HepG2 (cell line): ENCODE results near the gene KLF9. TPM values are rescaled to one million over a fixed set of nuclear protein-coding genes. Genes with fewer than 3 reads are reported as not detected.

Experiments
- E2F1 ChIP-seq: sonication (generic); formaldehyde crosslinking; IDR thresholded peaks from 2 replicates; pipeline ENCODE4 v1.5.0; 2020; ENCODE audit warnings: missing genetic modification reagents
- GFI1 ChIP-seq: sonication (generic); formaldehyde crosslinking; IDR thresholded peaks from 2 replicates; pipeline ENCODE4 v1.5.0; 2020; ENCODE audit warnings: missing genetic modification reagents, mild to moderate bottlenecking, borderline replicate concordance
- HNRNPLL ChIP-seq: fragments of 200-400 bp; formaldehyde crosslinking; IDR thresholded peaks from 2 replicates; pipeline ENCODE4 v1.6.1; 2017; ENCODE audit warnings: mild to moderate bottlenecking, low read depth, low read length; ENCODE audit not compliant: poor library complexity, severe bottlenecking
- KAT2B ChIP-seq: fragments of 150-350 bp; IDR thresholded peaks from 2 replicates; pipeline ENCODE4 v1.6.1; 2014; ENCODE audit warnings: low read depth, low read length, borderline replicate concordance
- LCORL ChIP-seq, 2 experiments: fragments of 450-650 bp in 1 of 2; sonication (generic) in 1 of 2; formaldehyde crosslinking in 1 of 2; IDR thresholded peaks; 2 replicates each; pipeline versions ENCODE4 v1.5.0 to v1.6.1; 2017 to 2020; ENCODE audit warnings: antibody characterized with exemption in 1 of 2, missing genetic modification reagents in 1 of 2
- MAF1 ChIP-seq: sonication (generic); formaldehyde crosslinking; IDR thresholded peaks from 2 replicates; pipeline ENCODE4 v1.5.0; 2020; ENCODE audit warnings: missing genetic modification reagents, borderline replicate concordance
- MAFG ChIP-seq: sonication (generic); formaldehyde crosslinking; IDR thresholded peaks from 2 replicates; pipeline ENCODE4 v1.5.1; 2020; ENCODE audit warnings: mild to moderate bottlenecking, missing genetic modification reagents
- MAFK ChIP-seq, 2 experiments: IDR thresholded peaks in 1 of 2; conservative IDR thresholded peaks in 1 of 2; 2 replicates each; pipeline ENCODE4 v1.6.1; 2011; ENCODE audit warnings: improper control_type of control experiment in 2 of 2, low read length in 2 of 2
- NFYC ChIP-seq: IDR thresholded peaks from 2 replicates; pipeline ENCODE4 v1.6.1; 2016; ENCODE audit warnings: missing genetic modification reagents, missing compliant biosample characterization
- PHB2 ChIP-seq: fragments of 450-650 bp; IDR thresholded peaks from 2 replicates; pipeline ENCODE4 v1.6.1; 2018; ENCODE audit not compliant: partially characterized antibody
- RFXAP ChIP-seq: sonication (generic); formaldehyde crosslinking; IDR thresholded peaks from 2 replicates; pipeline ENCODE4 v1.4.0; 2020; ENCODE audit warnings: missing genetic modification reagents, borderline replicate concordance
- U2AF1 ChIP-seq: fragments of 200-400 bp; formaldehyde crosslinking; optimal IDR thresholded peaks from 2 replicates; pipeline ENCODE3; 2017; ENCODE audit warnings: mild to moderate bottlenecking, low read depth, low read length
- ZEB1 ChIP-seq: IDR thresholded peaks from 2 replicates; pipeline ENCODE4 v1.6.1; 2012; ENCODE audit warnings: mild to moderate bottlenecking, low read depth, inconsistent platforms; ENCODE audit not compliant: insufficient replicate concordance
- ZNF138 ChIP-seq: sonication (generic); formaldehyde crosslinking; IDR thresholded peaks from 2 replicates; pipeline ENCODE4 v1.5.0; 2020; ENCODE audit warnings: mild to moderate bottlenecking, low read depth, missing genetic modification reagents
- ZNF672 ChIP-seq: sonication (generic); formaldehyde crosslinking; IDR thresholded peaks from 2 replicates; pipeline ENCODE4 v1.8.1; 2022; ENCODE audit warnings: missing genetic modification reagents
- ZNF766 ChIP-seq: sonication (generic); formaldehyde crosslinking; IDR thresholded peaks from 2 replicates; pipeline ENCODE4 v1.5.0; 2020; ENCODE audit warnings: missing genetic modification reagents, borderline replicate concordance
- polyA plus RNA-seq, 8 experiments: library from polyadenylated mRNA; depleted of rRNA in 3 of 8; stranded (reverse) in 7 of 8; unstranded in 1 of 8; fragments of >200 nt; fragmentation: Illumina TruSeq in 4 of 8; extraction: Trizol in 4 of 8; gene quantifications; 2 replicates each; pipeline versions ENCODE4 v1.2.1 to v1.2.3, GENCODE V29; 2011 to 2016; ENCODE audit warnings: low read depth in 4 of 8, missing spikeins in 1 of 8, mixed read lengths in 1 of 8; ENCODE audit not compliant: insufficient read depth in 1 of 8
- total RNA-seq, 5 experiments: library from RNA; depleted of rRNA; stranded (reverse); fragments of >200 nt; fragmentation: Illumina TruSeq; extraction: Trizol; gene quantifications; 2 replicates each; pipeline ENCODE4 v1.2.3, GENCODE V29; 2016; ENCODE audit warnings: low read depth in 1 of 5
- TF ChIP-seq, protein P1 (sequence below): sonication (generic); formaldehyde crosslinking; IDR thresholded peaks from 2 replicates; pipeline ENCODE4 v1.8.0; 2022; ENCODE audit warnings: mild to moderate bottlenecking, missing genetic modification reagents, borderline replicate concordance
- TF ChIP-seq, protein P2 (sequence below): sonication (generic); formaldehyde crosslinking; IDR thresholded peaks from 2 replicates; pipeline ENCODE4 v1.4.0; 2020; ENCODE audit warnings: mild to moderate bottlenecking, missing genetic modification reagents
- TF ChIP-seq, protein P3 (sequence below): sonication (generic); formaldehyde crosslinking; IDR thresholded peaks from 2 replicates; pipeline ENCODE4 v1.5.0; 2020; ENCODE audit warnings: mild to moderate bottlenecking, missing genetic modification reagents

Gene KLF9
- total and polyA plus RNA-seq, 2 of the 13 experiments (the other 11 are each of a cell fraction or from before 2014, with no cell fraction given), result 5.7 to 7.2 TPM

DNA sequence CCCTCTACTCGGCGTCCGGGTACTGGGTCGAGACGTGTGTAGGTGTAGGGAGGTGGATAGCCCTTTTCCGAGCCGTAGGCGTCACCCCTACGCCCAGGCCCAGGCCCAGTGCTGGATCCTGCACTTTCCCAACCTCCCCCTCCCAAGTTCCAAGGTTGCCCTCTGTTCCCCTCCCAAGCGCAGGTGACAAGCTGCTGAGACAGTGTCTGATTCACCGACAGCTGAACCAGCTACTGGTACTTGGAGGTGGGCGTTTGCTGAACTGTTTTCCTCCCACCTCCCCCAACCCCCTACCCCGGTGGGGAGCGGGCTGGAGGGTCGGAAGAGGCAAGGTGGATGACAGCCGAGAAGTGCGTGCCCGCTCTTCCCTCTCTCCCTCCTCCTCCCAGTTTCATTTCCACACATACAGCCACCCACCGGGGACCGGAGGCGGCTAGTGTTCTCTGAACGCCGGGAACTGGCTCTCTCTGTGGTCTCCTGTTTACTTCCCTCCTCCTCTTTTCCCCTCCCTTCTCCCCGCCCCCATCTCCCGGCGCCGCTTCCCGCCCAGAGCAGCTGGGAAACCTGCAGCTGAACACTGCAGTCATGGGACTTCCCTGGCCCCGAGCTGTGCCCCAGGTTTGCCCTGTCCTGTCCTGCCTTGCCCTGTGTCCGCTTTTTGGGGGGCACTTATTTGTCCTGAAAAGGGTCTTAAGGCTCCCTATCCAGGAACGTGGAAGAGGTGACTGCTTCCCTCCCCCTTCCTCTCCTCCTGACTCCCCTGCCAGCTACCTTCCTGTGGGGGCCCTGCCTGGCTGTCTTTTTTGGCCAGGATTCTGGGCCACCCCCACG, 6.2 kb upstream of the KLF9 start (continued):
- TF ChIP-seq E2F1 (CRISPR knock-in tag) (no peak; the same call in 1 of the 2 replicates), ZNF766 (CRISPR knock-in tag) (no peak), NFYC (no peak), KAT2B (no peak), LCORL (IDR thresholded peaks at IDR 0.05) (no peak), LCORL (CRISPR knock-in tag; IDR thresholded peaks at IDR 0.05) (no peak; the same call in none of the 2 replicates), MAFK (conservative IDR thresholded peaks at IDR 0.05 in 1 of 2, IDR thresholded peaks at IDR 0.05 in 1 of 2; ENCODE audit: low read length in 2 of 2) (no peak), MAFG (no peak), PHB2 (no peak), ZNF672 (CRISPR knock-in tag) (no peak), U2AF1 (no peak), ZNF138 (CRISPR knock-in tag) (no peak), GFI1 (CRISPR knock-in tag) (peak; percentile 22; the same call in 1 of the 2 replicates), MAF1 (CRISPR knock-in tag) (no peak), RFXAP (CRISPR knock-in tag) (no peak), ZEB1 (no peak), HNRNPLL (no peak)
- TF ChIP-seq, protein P1, sequence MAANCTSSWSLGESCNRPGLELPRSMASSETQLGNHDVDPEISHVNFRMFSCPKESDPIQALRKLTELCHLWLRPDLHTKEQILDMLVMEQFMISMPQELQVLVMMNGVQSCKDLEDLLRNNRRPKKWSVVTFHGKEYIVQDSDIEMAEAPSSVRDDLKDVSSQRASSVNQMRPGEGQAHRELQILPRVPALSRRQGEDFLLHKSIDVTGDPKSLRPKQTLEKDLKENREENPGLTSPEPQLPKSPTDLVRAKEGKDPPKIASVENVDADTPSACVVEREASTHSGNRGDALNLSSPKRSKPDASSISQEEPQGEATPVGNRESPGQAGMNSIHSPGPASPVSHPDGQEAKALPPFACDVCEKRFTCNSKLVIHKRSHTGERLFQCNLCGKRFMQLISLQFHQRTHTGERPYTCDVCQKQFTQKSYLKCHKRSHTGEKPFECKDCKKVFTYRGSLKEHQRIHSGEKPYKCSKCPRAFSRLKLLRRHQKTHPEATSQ (CRISPR knock-in tag), result no peak
- TF ChIP-seq, protein P2, sequence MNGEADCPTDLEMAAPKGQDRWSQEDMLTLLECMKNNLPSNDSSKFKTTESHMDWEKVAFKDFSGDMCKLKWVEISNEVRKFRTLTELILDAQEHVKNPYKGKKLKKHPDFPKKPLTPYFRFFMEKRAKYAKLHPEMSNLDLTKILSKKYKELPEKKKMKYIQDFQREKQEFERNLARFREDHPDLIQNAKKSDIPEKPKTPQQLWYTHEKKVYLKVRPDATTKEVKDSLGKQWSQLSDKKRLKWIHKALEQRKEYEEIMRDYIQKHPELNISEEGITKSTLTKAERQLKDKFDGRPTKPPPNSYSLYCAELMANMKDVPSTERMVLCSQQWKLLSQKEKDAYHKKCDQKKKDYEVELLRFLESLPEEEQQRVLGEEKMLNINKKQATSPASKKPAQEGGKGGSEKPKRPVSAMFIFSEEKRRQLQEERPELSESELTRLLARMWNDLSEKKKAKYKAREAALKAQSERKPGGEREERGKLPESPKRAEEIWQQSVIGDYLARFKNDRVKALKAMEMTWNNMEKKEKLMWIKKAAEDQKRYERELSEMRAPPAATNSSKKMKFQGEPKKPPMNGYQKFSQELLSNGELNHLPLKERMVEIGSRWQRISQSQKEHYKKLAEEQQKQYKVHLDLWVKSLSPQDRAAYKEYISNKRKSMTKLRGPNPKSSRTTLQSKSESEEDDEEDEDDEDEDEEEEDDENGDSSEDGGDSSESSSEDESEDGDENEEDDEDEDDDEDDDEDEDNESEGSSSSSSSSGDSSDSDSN (CRISPR knock-in tag), result peak; percentile 61
- TF ChIP-seq, protein P3, sequence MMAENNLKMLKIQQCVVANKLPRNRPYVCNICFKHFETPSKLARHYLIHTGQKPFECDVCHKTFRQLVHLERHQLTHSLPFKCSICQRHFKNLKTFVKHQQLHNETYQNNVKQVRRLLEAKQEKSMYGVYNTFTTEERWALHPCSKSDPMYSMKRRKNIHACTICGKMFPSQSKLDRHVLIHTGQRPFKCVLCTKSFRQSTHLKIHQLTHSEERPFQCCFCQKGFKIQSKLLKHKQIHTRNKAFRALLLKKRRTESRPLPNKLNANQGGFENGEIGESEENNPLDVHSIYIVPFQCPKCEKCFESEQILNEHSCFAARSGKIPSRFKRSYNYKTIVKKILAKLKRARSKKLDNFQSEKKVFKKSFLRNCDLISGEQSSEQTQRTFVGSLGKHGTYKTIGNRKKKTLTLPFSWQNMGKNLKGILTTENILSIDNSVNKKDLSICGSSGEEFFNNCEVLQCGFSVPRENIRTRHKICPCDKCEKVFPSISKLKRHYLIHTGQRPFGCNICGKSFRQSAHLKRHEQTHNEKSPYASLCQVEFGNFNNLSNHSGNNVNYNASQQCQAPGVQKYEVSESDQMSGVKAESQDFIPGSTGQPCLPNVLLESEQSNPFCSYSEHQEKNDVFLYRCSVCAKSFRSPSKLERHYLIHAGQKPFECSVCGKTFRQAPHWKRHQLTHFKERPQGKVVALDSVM (CRISPR knock-in tag), result no peak
